HCT116 (cell line): ENCODE results near the gene ARHGAP42. TPM values are rescaled to one million over a fixed set of nuclear protein-coding genes. Genes with fewer than 3 reads are reported as not detected.

Experiments used
- ATAC-seq: fragments of 200-7000 bp; cut with Tn5 transposase; 2 replicates; pipeline ENCODE4 v1.9.1; 2020; ENCODE audit warnings: mild to moderate bottlenecking, moderate library complexity
- BruUV-seq: library from RNA; stranded (reverse); fragments of 400-500 nt; replicated peaks from 2 replicates; lab custom pipeline; 2021; lab: Mats Ljungman, UMichigan
- CTCF ChIA-PET: fragments of 300-600 bp; sonication (Branson Sonifier 250); formaldehyde crosslinking; loops from one replicate; lab custom pipeline; 2021; ENCODE audit warnings: antibody characterized with exemption; lab: Charles Lee
- POLR2A ChIA-PET: fragments of 300-600, 350-600 bp; sonication (Branson Sonifier 250); formaldehyde crosslinking; loops from one replicate; lab custom pipeline; 2021; ENCODE audit warnings: antibody characterized with exemption; lab: Charles Lee
- RAD21 ChIA-PET, 2 experiments: fragments of 300-600 bp; sonication (Branson Sonifier 250); formaldehyde crosslinking; loops; one replicate each; lab custom pipeline; 2023; ENCODE audit warnings: low total read pairs in 2 of 2; ENCODE audit not compliant: uncharacterized antibody in 2 of 2, unreplicated experiment in 2 of 2, low non-redundant PET in 1 of 2; lab: Charles Lee
- DNase-seq: peaks from one replicate; pipeline ENCODE4 v3.0.0-alpha.2; 2010; ENCODE audit warnings: low read depth, low spot score
- H2AFZ ChIP-seq: fragments of 200-600 bp; shearing (Covaris generic), sonication (generic); 2 replicates; pipeline ENCODE4 v1.6.1; 2017; ENCODE audit warnings: low read depth, mixed run types, mixed read lengths, antibody characterized with exemption, low read length; ENCODE audit not compliant: poor library complexity, severe bottlenecking
- H3K27ac ChIP-seq: 2 replicates; pipeline ENCODE4 v1.5.1; 2012; ENCODE audit warnings: low read depth, low read length
- H3K27me3 ChIP-seq: fragments of 200-600 bp; sonication (generic); 2 replicates; pipeline ENCODE4 v1.6.1; 2016; ENCODE audit warnings: mixed run types, low read length, mixed read lengths; ENCODE audit not compliant: insufficient read depth
- H3K36me3 ChIP-seq, 2 experiments: fragments of 200-500 bp in 1 of 2; fragments of 200-600 bp in 1 of 2; sonication (Bioruptor generic) in 1 of 2; sonication (generic) in 1 of 2; 2 replicates each; pipeline versions ENCODE4 v1.5.1 to v1.6.1; 2014 to 2016; ENCODE audit warnings: low read length in 2 of 2, inconsistent platforms in 1 of 2, mixed read lengths in 1 of 2, mixed run types in 1 of 2; ENCODE audit not compliant: insufficient read depth in 2 of 2, control insufficient read depth in 1 of 2
- H3K4me1 ChIP-seq, 2 experiments: fragments of 200-600 bp in 1 of 2; sonication (generic) in 1 of 2; 2 replicates each; pipeline versions ENCODE4 v1.5.1 to v1.6.1; 2012 to 2017; ENCODE audit warnings: low read length in 2 of 2, inconsistent platforms in 1 of 2, mild to moderate bottlenecking in 1 of 2, mixed read lengths in 1 of 2, mixed run types in 1 of 2, moderate library complexity in 1 of 2; ENCODE audit not compliant: insufficient read depth in 2 of 2, control insufficient read depth in 1 of 2
- H3K4me2 ChIP-seq: fragments of 200-600 bp; sonication (generic); 2 replicates; pipeline ENCODE4 v1.6.1; 2017; ENCODE audit warnings: mixed run types, low read length, mixed read lengths
- H3K4me3 ChIP-seq, 2 experiments: fragments of 200-600 bp in 1 of 2; sonication (generic) in 1 of 2; replicated peaks in 1 of 2; 2 replicates each; pipeline ENCODE4 v1.5.1; 2011 to 2016; ENCODE audit warnings: low read length in 2 of 2, control low read depth in 1 of 2, low read depth in 1 of 2, mild to moderate bottlenecking in 1 of 2, mixed read lengths in 1 of 2, mixed run types in 1 of 2
- H3K79me2 ChIP-seq: fragments of 200-600 bp; sonication (generic); 2 replicates; pipeline ENCODE4 v1.6.1; 2017; ENCODE audit warnings: mild to moderate bottlenecking, mixed run types, low read length, moderate library complexity, mixed read lengths; ENCODE audit not compliant: insufficient read depth
- H3K9ac ChIP-seq: fragments of 200-600 bp; sonication (generic); 2 replicates; pipeline ENCODE4 v1.6.1; 2016; ENCODE audit warnings: low read length, mixed read lengths
- H3K9me2 ChIP-seq: fragments of 200-600 bp; sonication (generic), shearing (Covaris generic); 2 replicates; pipeline ENCODE4 v1.6.1; 2017; ENCODE audit warnings: mixed run types, mild to moderate bottlenecking, moderate library complexity; ENCODE audit not compliant: insufficient read depth
- H3K9me3 ChIP-seq, 2 experiments: fragments of 200-500 bp in 1 of 2; fragments of 200-600 bp in 1 of 2; sonication (Bioruptor generic) in 1 of 2; sonication (generic) in 1 of 2; 2 replicates each; pipeline ENCODE4 v1.6.1; 2014 to 2017; ENCODE audit warnings: low read length in 2 of 2, mixed read lengths in 2 of 2, inconsistent platforms in 1 of 2, low read depth in 1 of 2, mild to moderate bottlenecking in 1 of 2, mixed run types in 1 of 2, moderate library complexity in 1 of 2; ENCODE audit not compliant: control insufficient read depth in 1 of 2, insufficient read depth in 1 of 2
- H4K20me1 ChIP-seq: fragments of 200-600 bp; sonication (generic), shearing (Covaris generic); 2 replicates; pipeline ENCODE4 v1.6.1; 2017; ENCODE audit warnings: mixed run types, mild to moderate bottlenecking, moderate library complexity; ENCODE audit not compliant: insufficient read depth
- ATF3 ChIP-seq: IDR thresholded peaks from 2 replicates; pipeline ENCODE4 v1.6.1; 2012
- CEBPB ChIP-seq: IDR thresholded peaks from 2 replicates; pipeline ENCODE4 v1.6.1; 2012; ENCODE audit warnings: low read depth
- EGR1 ChIP-seq: IDR thresholded peaks from 2 replicates; pipeline ENCODE4 v1.6.1; 2012; ENCODE audit warnings: low read depth
- ELF1 ChIP-seq: IDR thresholded peaks from 2 replicates; pipeline ENCODE4 v1.6.1; 2012; ENCODE audit warnings: low read depth, borderline replicate concordance
- EZH2phosphoT487 ChIP-seq: fragments of 200-600 bp; IDR thresholded peaks from 2 replicates; pipeline ENCODE4 v1.6.1; 2018; ENCODE audit warnings: antibody characterized with exemption, borderline replicate concordance
- FOSL1 ChIP-seq: IDR thresholded peaks from 2 replicates; pipeline ENCODE4 v1.6.1; 2012; ENCODE audit warnings: low read depth
- POLR2AphosphoS5 ChIP-seq: IDR thresholded peaks from 2 replicates; pipeline ENCODE4 v1.6.1; 2011; ENCODE audit warnings: mild to moderate bottlenecking, low read depth, low read length, moderate library complexity
- REST ChIP-seq: IDR thresholded peaks from 2 replicates; pipeline ENCODE4 v1.6.1; 2012; ENCODE audit warnings: low read depth
- SIN3A ChIP-seq: IDR thresholded peaks from 2 replicates; pipeline ENCODE4 v1.6.1; 2012; ENCODE audit warnings: low read depth
- SP1 ChIP-seq: IDR thresholded peaks from 2 replicates; pipeline ENCODE4 v1.6.1; 2012; ENCODE audit warnings: low read depth
- ZBTB33 ChIP-seq: IDR thresholded peaks from 2 replicates; pipeline ENCODE4 v1.6.1; 2011; ENCODE audit warnings: mild to moderate bottlenecking, low read length, moderate library complexity; ENCODE audit not compliant: insufficient replicate concordance; ENCODE audit errors: extremely low read depth
- ZNF274 ChIP-seq: fragments of 200-500 bp; sonication (Bioruptor generic); IDR thresholded peaks from 2 replicates; pipeline ENCODE4 v1.6.1; 2014; ENCODE audit warnings: mild to moderate bottlenecking, low read depth, low read length, inconsistent platforms
- intact Hi-C: fragments of 100-400 bp; cut with micrococcal nuclease; formaldehyde crosslinking; loops from 2 replicates; pipeline ENCODE4 v1.10.0; 2022
- total RNA-seq: library from RNA; stranded (reverse); gene quantifications from one replicate; pipeline ENCODE4 v1.2.1, GENCODE V29; 2021; ENCODE audit not compliant: unreplicated experiment

ARHGAP42 gene
- total RNA-seq, 1 experiment from 2014 or later: 12.3 TPM

GRCh38 chr11:100676901-100677300 is 10.2 kb upstream of the ARHGAP42 start:
- POLR2A ChIA-PET: no interaction called here
- no TSS peak for BruUV-seq
- intact Hi-C loops: no loop called here
- no peak for ATAC-seq
- H3K4me2 ChIP-seq: no peak overlapping the region
- H3K27me3 ChIP-seq: no peaks in the 10 kb centered on the region
- H3K4me1 ChIP-seq: peaks cover 2 to 12% of the 10 kb centered on the region in 2 experiments; a peak in 3 of 4 replicates
- no peak overlapping the region for H3K27ac ChIP-seq
- H3K4me3 ChIP-seq: no peak overlapping the region
- H3K9me3 ChIP-seq: no peaks in the 10 kb centered on the region
- TF ChIP-seq EGR1 (no peak), SIN3A (no peak), CEBPB (no peak), ATF3 (no peak), FOSL1 (no peak), SP1 (no peak), POLR2AphosphoS5 (no peak), ZNF274 (no peak)
- no peaks in the 10 kb centered on the region for H3K9me2 ChIP-seq
- RAD21 ChIA-PET: no interaction called here
- no peaks in the 10 kb centered on the region for H3K36me3 ChIP-seq
- CTCF ChIA-PET: no interaction called here
- H4K20me1 ChIP-seq: no peaks in the 10 kb centered on the region
- no peak overlapping the region for H2AFZ ChIP-seq
- no peak overlapping the region for H3K9ac ChIP-seq
- no peaks in the 10 kb centered on the region for H3K79me2 ChIP-seq
- DNase-seq: peak; percentile 4

GRCh38 chr11:100677796-100678195 is 9.3 kb upstream of the ARHGAP42 start:
- Histone ChIP-seq H3K4me1 (peaks cover 2 to 19% of the 10 kb centered on the region in 2 experiments; a peak in 3 of 4 replicates), H3K4me2 (no peak overlapping the region), H4K20me1 (no peaks in the 10 kb centered on the region), H3K36me3 (no peaks in the 10 kb centered on the region), H3K27me3 (no peaks in the 10 kb centered on the region), H3K79me2 (no peaks in the 10 kb centered on the region), H2AFZ (peak overlapping the region; percentile 32), H3K27ac (no peak overlapping the region), H3K9me2 (no peaks in the 10 kb centered on the region), H3K9me3 (no peaks in the 10 kb centered on the region), H3K9ac (no peak overlapping the region), H3K4me3 (no peak overlapping the region)
- DNase-seq (no peak), ATAC-seq (no peak)
- no peak for TF ChIP-seq ELF1
- no peak for TF ChIP-seq SIN3A
- no peak for TF ChIP-seq ATF3
- TF ChIP-seq EGR1: no peak
- no peak for TF ChIP-seq EZH2phosphoT487
- TF ChIP-seq ZBTB33: no peak
- TF ChIP-seq REST: no peak
- ChIA-PET CTCF (no interaction called here), RAD21 (no interaction called here), POLR2A (no interaction called here)
- BruUV-seq: no TSS peak
- intact Hi-C loops: no loop called here
